Neural crest cell (in vitro differentiated cells): ENCODE data around the gene U2AF1. TPM values are rescaled to one million over a fixed set of nuclear protein-coding genes. Genes with fewer than 3 reads are reported as not detected.
A peak's percentile ranks its signal among the peaks of the same experiment; 100 is the strongest.
"Not testable (repeated sequence)": the region's sequence is repeated elsewhere in the genome, so short reads cannot be mapped to it uniquely, and the experiment has no call there.

Source experiments
- DNase-seq: peaks from one replicate; pipeline ENCODE4 v3.0.0; 2021; ENCODE audit warnings: low read depth, mixed read lengths, low spot score
- H3K27ac Mint-ChIP-seq: one replicate; pipeline ENCODE4 v1.8.0; 2021; ENCODE audit warnings: mild to moderate bottlenecking, mixed read lengths; ENCODE audit not compliant: unreplicated experiment
- H3K27me3 Mint-ChIP-seq: 2 replicates; pipeline ENCODE4 v1.8.0; 2021; ENCODE audit warnings: low read depth, mild to moderate bottlenecking, mixed read lengths
- H3K36me3 Mint-ChIP-seq: 2 replicates; pipeline ENCODE4 v1.8.0; 2021; ENCODE audit warnings: low read depth, mild to moderate bottlenecking, mixed read lengths
- H3K4me1 Mint-ChIP-seq: 2 replicates; pipeline ENCODE4 v1.8.0; 2021; ENCODE audit warnings: mixed read lengths
- H3K4me3 Mint-ChIP-seq: one replicate; pipeline ENCODE4 v1.8.0; 2021; ENCODE audit warnings: mild to moderate bottlenecking, mixed read lengths
- H3K9me3 Mint-ChIP-seq: 2 replicates; pipeline ENCODE4 v1.8.0; 2021; ENCODE audit warnings: mixed read lengths
- CTCF ChIP-seq: fragments of 200-600 bp; sonication (generic); conservative IDR thresholded peaks from 2 replicates; pipeline ENCODE4 v1.5.0; 2021; ENCODE audit warnings: antibody characterized with exemption, mild to moderate bottlenecking
- long read RNA-seq: library from polyadenylated mRNA; unstranded; transcript quantifications from one replicate; pipeline ENCODE4 v2.0.0, GENCODE V29; 2020
- total RNA-seq: library from RNA; stranded (reverse); gene quantifications from 2 replicates; pipeline ENCODE4 v1.2.1, GENCODE V29; 2021

Gene U2AF1
- total RNA-seq: 17.6 and 37.5 TPM in 2 replicates
- long read RNA-seq, transcript U2AF1-202 (8 exons, 940 nt): minor isoform, 11 of 37 reads
- long read RNA-seq, transcript U2AF1-201 (8 exons, 962 nt): major isoform, 20 of 37 reads
- long read RNA-seq, partial matches to known transcripts: 3 of 37 reads
- long read RNA-seq, other reads (novel, unspliced or antisense): 3 of 37 reads

GRCh38 chr21:43106965-43107793, at the start of gene U2AF1:
TSS of gene U2AF1 (minus strand) at chr21:43107570. CDS start at chr21:43107494, 76 bp downstream.
- not testable (repeated sequence) for H3K27me3 Mint-ChIP-seq, H3K27ac Mint-ChIP-seq, H3K4me3 Mint-ChIP-seq, H3K9me3 Mint-ChIP-seq, H3K36me3 Mint-ChIP-seq, H3K4me1 Mint-ChIP-seq
- peak; percentile 16 for DNase-seq

- H3K27ac Mint-ChIP-seq, H3K4me3 Mint-ChIP-seq, H3K27me3 Mint-ChIP-seq, H3K9me3 Mint-ChIP-seq, H3K36me3 Mint-ChIP-seq, H3K4me1 Mint-ChIP-seq, DNase-seq: not testable (repeated sequence)
These were observed 46.2 kb upstream of the U2AF1 start for GRCh38 chr21:43153601-43154000.

- H3K27ac Mint-ChIP-seq, H3K36me3 Mint-ChIP-seq, H3K4me3 Mint-ChIP-seq, H3K27me3 Mint-ChIP-seq, H3K4me1 Mint-ChIP-seq, DNase-seq, H3K9me3 Mint-ChIP-seq: not testable (repeated sequence)
These were observed 42.0 kb upstream of the U2AF1 start for GRCh38 chr21:43149344-43149743.

GRCh38 chr21:43147999-43148398, 40.6 kb upstream of the U2AF1 start:
- H3K4me3 Mint-ChIP-seq, DNase-seq, H3K36me3 Mint-ChIP-seq, H3K4me1 Mint-ChIP-seq, H3K27me3 Mint-ChIP-seq, H3K9me3 Mint-ChIP-seq, H3K27ac Mint-ChIP-seq: not testable (repeated sequence)

GRCh38 chr21:43146637-43147036, 39.3 kb upstream of the U2AF1 start:
- not testable (repeated sequence) for H3K27me3 Mint-ChIP-seq, H3K36me3 Mint-ChIP-seq, H3K4me1 Mint-ChIP-seq, DNase-seq, H3K4me3 Mint-ChIP-seq, H3K9me3 Mint-ChIP-seq, H3K27ac Mint-ChIP-seq

GRCh38 chr21:43141407-43141806, 34.0 kb upstream of the U2AF1 start:
- H3K4me3 Mint-ChIP-seq, H3K9me3 Mint-ChIP-seq, H3K36me3 Mint-ChIP-seq, DNase-seq, H3K27me3 Mint-ChIP-seq, H3K4me1 Mint-ChIP-seq, H3K27ac Mint-ChIP-seq: not testable (repeated sequence)

GRCh38 chr21:43138944-43139343, 31.6 kb upstream of the U2AF1 start:
- H3K4me1 Mint-ChIP-seq, H3K4me3 Mint-ChIP-seq, DNase-seq, H3K27me3 Mint-ChIP-seq, H3K27ac Mint-ChIP-seq, H3K9me3 Mint-ChIP-seq, H3K36me3 Mint-ChIP-seq: not testable (repeated sequence)
- TF ChIP-seq CTCF: peak; percentile 34

- H3K27me3 Mint-ChIP-seq, H3K4me3 Mint-ChIP-seq, DNase-seq, H3K4me1 Mint-ChIP-seq, H3K36me3 Mint-ChIP-seq, H3K9me3 Mint-ChIP-seq, H3K27ac Mint-ChIP-seq: not testable (repeated sequence)
These were observed 27.1 kb upstream of the U2AF1 start for GRCh38 chr21:43134520-43134919.

- not testable (repeated sequence) for H3K36me3 Mint-ChIP-seq, H3K9me3 Mint-ChIP-seq, DNase-seq, H3K27ac Mint-ChIP-seq, H3K4me1 Mint-ChIP-seq, H3K4me3 Mint-ChIP-seq, H3K27me3 Mint-ChIP-seq
These were observed 22.7 kb upstream of the U2AF1 start for GRCh38 chr21:43130094-43130493.

- not testable (repeated sequence) for H3K4me1 Mint-ChIP-seq, H3K27ac Mint-ChIP-seq, H3K9me3 Mint-ChIP-seq, DNase-seq, H3K36me3 Mint-ChIP-seq, H3K27me3 Mint-ChIP-seq, H3K4me3 Mint-ChIP-seq
These were observed 8.6 kb upstream of the U2AF1 start for GRCh38 chr21:43115956-43116355.

- not testable (repeated sequence) for H3K36me3 Mint-ChIP-seq, H3K9me3 Mint-ChIP-seq, H3K27ac Mint-ChIP-seq, H3K27me3 Mint-ChIP-seq, H3K4me3 Mint-ChIP-seq, DNase-seq, H3K4me1 Mint-ChIP-seq
These were observed 7.1 kb upstream of the U2AF1 start for GRCh38 chr21:43114483-43114882.

GRCh38 chr21:43109006-43109405, 1.6 kb upstream of the U2AF1 start:
- not testable (repeated sequence) for H3K27me3 Mint-ChIP-seq, H3K36me3 Mint-ChIP-seq, H3K4me1 Mint-ChIP-seq, H3K27ac Mint-ChIP-seq, H3K9me3 Mint-ChIP-seq, DNase-seq, H3K4me3 Mint-ChIP-seq

- not testable (repeated sequence) for H3K4me1 Mint-ChIP-seq, H3K27me3 Mint-ChIP-seq, H3K36me3 Mint-ChIP-seq, H3K9me3 Mint-ChIP-seq, H3K27ac Mint-ChIP-seq, DNase-seq, H3K4me3 Mint-ChIP-seq
These were observed 807 bp upstream of the U2AF1 start for GRCh38 chr21:43108177-43108576.
